HEK293 (cell line): ENCODE results near the gene RGS9BP.

Experiments
- GLIS1 ChIP-seq: fragments of 450-650 bp; formaldehyde crosslinking; IDR thresholded peaks from 2 replicates; pipeline ENCODE4 v1.5.1; 2016; ENCODE audit warnings: missing biosample characterization, missing genetic modification characterization
- HOXD13 ChIP-seq: sonication (generic); formaldehyde crosslinking; IDR thresholded peaks from 2 replicates; pipeline ENCODE4 v1.8.0; 2022; ENCODE audit warnings: missing genetic modification reagents, borderline replicate concordance
- IKZF3 ChIP-seq: fragments of 450-650 bp; IDR thresholded peaks from 2 replicates; pipeline ENCODE4 v1.5.0; 2018; ENCODE audit warnings: missing biosample characterization, mild to moderate bottlenecking, missing genetic modification characterization, moderate library complexity
- KLF9 ChIP-seq: fragments of 450-650 bp; formaldehyde crosslinking; IDR thresholded peaks from 2 replicates; pipeline ENCODE4 v1.5.1; 2016; ENCODE audit warnings: missing biosample characterization, missing genetic modification characterization, low read depth
- MZF1 ChIP-seq: fragments of 450-650 bp; formaldehyde crosslinking; IDR thresholded peaks from 2 replicates; pipeline ENCODE4 v1.5.1; 2017; ENCODE audit warnings: missing biosample characterization, missing genetic modification characterization, borderline replicate concordance
- PRDM1 ChIP-seq: fragments of 450-650 bp; formaldehyde crosslinking; IDR thresholded peaks from 2 replicates; pipeline ENCODE4; 2016; ENCODE audit warnings: missing biosample characterization, missing genetic modification characterization
- RBAK ChIP-seq: fragments of 450-650 bp; formaldehyde crosslinking; IDR thresholded peaks from 2 replicates; pipeline ENCODE4 v1.5.1; 2016; ENCODE audit warnings: missing biosample characterization, missing genetic modification characterization
- SCRT2 ChIP-seq: fragments of 450-650 bp; formaldehyde crosslinking; IDR thresholded peaks from 2 replicates; pipeline ENCODE4 v1.5.1; 2016; ENCODE audit warnings: missing biosample characterization, missing genetic modification characterization
- SP3 ChIP-seq: fragments of 450-650 bp; formaldehyde crosslinking; IDR thresholded peaks from 2 replicates; pipeline ENCODE4 v1.5.1; 2016; ENCODE audit warnings: missing biosample characterization, missing genetic modification characterization
- ZBTB21 ChIP-seq: fragments of 450-650 bp; formaldehyde crosslinking; IDR thresholded peaks from 2 replicates; pipeline ENCODE4 v1.5.1; 2017; ENCODE audit warnings: missing biosample characterization, missing genetic modification characterization
- ZFP3 ChIP-seq: fragments of 450-650 bp; formaldehyde crosslinking; IDR thresholded peaks from 2 replicates; pipeline ENCODE4 v1.5.1; 2016; ENCODE audit warnings: low read depth, missing biosample characterization, missing genetic modification characterization
- ZNF121 ChIP-seq: fragments of 450-650 bp; formaldehyde crosslinking; IDR thresholded peaks from 2 replicates; pipeline ENCODE4 v1.5.1; 2016; ENCODE audit warnings: missing biosample characterization, missing genetic modification characterization
- ZNF169 ChIP-seq: fragments of 450-650 bp; formaldehyde crosslinking; IDR thresholded peaks from 2 replicates; pipeline ENCODE4 v1.5.1; 2016; ENCODE audit warnings: missing biosample characterization, missing genetic modification characterization
- ZNF202 ChIP-seq: fragments of 450-650 bp; formaldehyde crosslinking; IDR thresholded peaks from 2 replicates; pipeline ENCODE4 v1.5.1; 2016; ENCODE audit warnings: missing biosample characterization, missing genetic modification characterization, borderline replicate concordance
- ZNF266 ChIP-seq: fragments of 450-650 bp; formaldehyde crosslinking; IDR thresholded peaks from 2 replicates; pipeline ENCODE4 v1.5.1; 2016; ENCODE audit warnings: missing biosample characterization, missing genetic modification characterization, low read depth
- ZNF350 ChIP-seq: fragments of 450-650 bp; formaldehyde crosslinking; IDR thresholded peaks from 2 replicates; pipeline ENCODE4 v1.5.0; 2017; ENCODE audit warnings: missing biosample characterization, mild to moderate bottlenecking, missing genetic modification characterization
- ZNF366 ChIP-seq: fragments of 450-650 bp; formaldehyde crosslinking; conservative IDR thresholded peaks from 2 replicates; pipeline ENCODE4 v1.5.1; 2016; ENCODE audit warnings: missing biosample characterization, missing genetic modification characterization
- ZNF391 ChIP-seq: fragments of 450-650 bp; formaldehyde crosslinking; IDR thresholded peaks from 2 replicates; pipeline ENCODE4 v1.5.1; 2016; ENCODE audit warnings: low read depth, missing biosample characterization, missing genetic modification characterization, borderline replicate concordance
- ZNF426 ChIP-seq: fragments of 450-650 bp; formaldehyde crosslinking; IDR thresholded peaks from 2 replicates; pipeline ENCODE4 v1.5.1; 2017; ENCODE audit warnings: missing biosample characterization, missing genetic modification characterization, mild to moderate bottlenecking, inconsistent platforms, moderate library complexity
- ZNF571 ChIP-seq: fragments of 450-650 bp; formaldehyde crosslinking; IDR thresholded peaks from 2 replicates; pipeline ENCODE4 v1.5.0; 2017; ENCODE audit warnings: missing biosample characterization, missing genetic modification characterization
- ZNF621 ChIP-seq: fragments of 450-650 bp; formaldehyde crosslinking; IDR thresholded peaks from 2 replicates; pipeline ENCODE4 v1.5.1; 2017; ENCODE audit warnings: missing biosample characterization, missing genetic modification characterization
- ZNF654 ChIP-seq: fragments of 450-650 bp; formaldehyde crosslinking; IDR thresholded peaks from 2 replicates; pipeline ENCODE4 v1.5.1; 2016; ENCODE audit warnings: low read depth, missing biosample characterization, missing genetic modification characterization
- ZNF76 ChIP-seq: fragments of 450-650 bp; formaldehyde crosslinking; IDR thresholded peaks from 2 replicates; pipeline ENCODE4; 2016; ENCODE audit warnings: low read depth, missing biosample characterization, missing genetic modification characterization, borderline replicate concordance
- ZNF785 ChIP-seq: fragments of 450-650 bp; formaldehyde crosslinking; IDR thresholded peaks from 2 replicates; pipeline ENCODE4 v1.5.1; 2016; ENCODE audit warnings: missing biosample characterization, missing genetic modification characterization
- TF ChIP-seq, protein P1 (sequence below): fragments of 450-650 bp; formaldehyde crosslinking; IDR thresholded peaks from 2 replicates; pipeline ENCODE4 v1.5.1; 2016; ENCODE audit warnings: missing biosample characterization, missing genetic modification characterization
- TF ChIP-seq, protein P2 (sequence below): fragments of 450-650 bp; formaldehyde crosslinking; IDR thresholded peaks from 2 replicates; pipeline ENCODE4 v1.5.1; 2016; ENCODE audit warnings: missing biosample characterization, missing genetic modification characterization
- TF ChIP-seq, protein P3 (sequence below): fragments of 450-650 bp; formaldehyde crosslinking; IDR thresholded peaks from 2 replicates; pipeline ENCODE4 v1.5.1; 2016; ENCODE audit warnings: missing biosample characterization, missing genetic modification characterization
- TF ChIP-seq, protein P4 (sequence below): fragments of 450-650 bp; formaldehyde crosslinking; IDR thresholded peaks from 2 replicates; pipeline ENCODE4 v1.5.1; 2016; ENCODE audit warnings: missing biosample characterization, missing genetic modification characterization
- TF ChIP-seq, protein P5 (sequence below): fragments of 450-650 bp; formaldehyde crosslinking; IDR thresholded peaks from 2 replicates; pipeline ENCODE4 v1.5.1; 2016; ENCODE audit warnings: missing biosample characterization, missing genetic modification characterization
- TF ChIP-seq, protein P6 (sequence below): fragments of 450-650 bp; formaldehyde crosslinking; IDR thresholded peaks from 2 replicates; pipeline ENCODE4 v1.5.1; 2016; ENCODE audit warnings: missing biosample characterization, missing genetic modification characterization

The RGS9BP gene

DNA sequence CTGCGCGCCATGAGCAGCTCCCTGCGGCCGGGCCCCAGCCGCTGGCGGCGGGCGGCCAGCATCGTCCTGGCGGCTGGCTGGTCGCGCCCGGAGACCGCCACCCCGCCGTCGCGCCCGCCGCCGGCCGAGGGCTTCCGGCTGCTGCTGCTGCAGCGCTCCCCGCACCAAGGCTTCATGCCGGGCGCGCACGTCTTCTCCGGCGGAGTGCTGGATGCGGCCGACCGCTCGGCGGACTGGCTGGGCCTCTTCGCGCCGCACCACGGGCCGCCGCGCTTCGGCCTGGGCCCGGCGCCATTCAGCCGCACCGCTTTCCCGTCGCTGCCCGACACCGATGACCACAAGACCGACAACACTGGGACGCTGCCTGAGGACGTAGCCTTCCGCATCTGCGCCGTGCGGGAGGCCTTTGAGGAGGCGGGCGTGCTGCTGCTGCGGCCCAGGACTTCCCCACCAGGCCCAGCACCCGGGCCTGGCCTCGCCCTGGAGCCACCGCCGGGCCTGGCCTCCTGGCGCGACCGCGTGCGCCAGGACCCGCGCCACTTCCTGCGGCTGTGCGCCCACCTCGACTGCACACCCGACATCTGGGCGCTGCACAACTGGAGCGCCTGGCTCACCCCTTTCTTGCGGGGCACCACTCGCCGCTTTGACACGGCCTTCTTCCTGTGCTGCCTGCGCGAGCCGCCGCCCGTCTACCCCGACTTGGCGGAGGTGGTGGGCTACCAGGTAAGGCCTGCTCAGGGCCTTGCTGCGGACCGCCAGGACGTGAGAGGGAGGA is 16.5 kb downstream of the RGS9BP start (continued):
- TF ChIP-seq, protein P1, sequence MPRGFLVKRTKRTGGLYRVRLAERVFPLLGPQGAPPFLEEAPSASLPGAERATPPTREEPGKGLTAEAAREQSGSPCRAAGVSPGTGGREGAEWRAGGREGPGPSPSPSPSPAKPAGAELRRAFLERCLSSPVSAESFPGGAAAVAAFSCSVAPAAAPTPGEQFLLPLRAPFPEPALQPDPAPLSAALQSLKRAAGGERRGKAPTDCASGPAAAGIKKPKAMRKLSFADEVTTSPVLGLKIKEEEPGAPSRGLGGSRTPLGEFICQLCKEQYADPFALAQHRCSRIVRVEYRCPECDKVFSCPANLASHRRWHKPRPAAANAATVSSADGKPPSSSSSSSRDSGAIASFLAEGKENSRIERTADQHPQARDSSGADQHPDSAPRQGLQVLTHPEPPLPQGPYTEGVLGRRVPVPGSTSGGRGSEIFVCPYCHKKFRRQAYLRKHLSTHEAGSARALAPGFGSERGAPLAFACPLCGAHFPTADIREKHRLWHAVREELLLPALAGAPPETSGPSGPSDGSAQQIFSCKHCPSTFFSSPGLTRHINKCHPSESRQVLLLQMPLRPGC, result 0 out of 2 replicates have a peak, but pooled peaks have one; percentile 34
- TF ChIP-seq ZNF571 (tag by site-specific recombination) (no peak), SCRT2 (tag by site-specific recombination) (no peak), ZNF169 (tag by site-specific recombination) (peak; percentile 74; the same call in 1 of the 2 replicates), ZNF426 (tag by site-specific recombination) (no peak), ZNF391 (peak; percentile 70), KLF9 (tag by site-specific recombination) (no peak), ZFP3 (tag by site-specific recombination) (no peak), GLIS1 (peak; percentile 60), PRDM1 (tag by site-specific recombination) (no peak), ZNF266 (no peak), MZF1 (tag by site-specific recombination) (no peak; the same call in 1 of the 2 replicates), SP3 (no peak), ZNF350 (tag by site-specific recombination) (no peak), HOXD13 (no peak), RBAK (tag by site-specific recombination) (no peak), ZNF76 (tag by site-specific recombination) (peak; percentile 76), ZNF654 (no peak), ZNF621 (tag by site-specific recombination) (no peak), ZNF121 (peak; percentile 85), IKZF3 (tag by site-specific recombination) (no peak), ZNF202 (no peak), ZBTB21 (tag by site-specific recombination) (no peak), ZNF785 (tag by site-specific recombination) (peak; percentile 92), ZNF366 (tag by site-specific recombination) (no peak)
- TF ChIP-seq, protein P2, sequence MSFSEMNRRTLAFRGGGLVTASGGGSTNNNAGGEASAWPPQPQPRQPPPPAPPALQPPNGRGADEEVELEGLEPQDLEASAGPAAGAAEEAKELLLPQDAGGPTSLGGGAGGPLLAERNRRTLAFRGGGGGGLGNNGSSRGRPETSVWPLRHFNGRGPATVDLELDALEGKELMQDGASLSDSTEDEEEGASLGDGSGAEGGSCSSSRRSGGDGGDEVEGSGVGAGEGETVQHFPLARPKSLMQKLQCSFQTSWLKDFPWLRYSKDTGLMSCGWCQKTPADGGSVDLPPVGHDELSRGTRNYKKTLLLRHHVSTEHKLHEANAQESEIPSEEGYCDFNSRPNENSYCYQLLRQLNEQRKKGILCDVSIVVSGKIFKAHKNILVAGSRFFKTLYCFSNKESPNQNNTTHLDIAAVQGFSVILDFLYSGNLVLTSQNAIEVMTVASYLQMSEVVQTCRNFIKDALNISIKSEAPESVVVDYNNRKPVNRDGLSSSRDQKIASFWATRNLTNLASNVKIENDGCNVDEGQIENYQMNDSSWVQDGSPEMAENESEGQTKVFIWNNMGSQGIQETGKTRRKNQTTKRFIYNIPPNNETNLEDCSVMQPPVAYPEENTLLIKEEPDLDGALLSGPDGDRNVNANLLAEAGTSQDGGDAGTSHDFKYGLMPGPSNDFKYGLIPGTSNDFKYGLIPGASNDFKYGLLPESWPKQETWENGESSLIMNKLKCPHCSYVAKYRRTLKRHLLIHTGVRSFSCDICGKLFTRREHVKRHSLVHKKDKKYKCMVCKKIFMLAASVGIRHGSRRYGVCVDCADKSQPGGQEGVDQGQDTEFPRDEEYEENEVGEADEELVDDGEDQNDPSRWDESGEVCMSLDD (tag by site-specific recombination), result no peak
- TF ChIP-seq, protein P3, sequence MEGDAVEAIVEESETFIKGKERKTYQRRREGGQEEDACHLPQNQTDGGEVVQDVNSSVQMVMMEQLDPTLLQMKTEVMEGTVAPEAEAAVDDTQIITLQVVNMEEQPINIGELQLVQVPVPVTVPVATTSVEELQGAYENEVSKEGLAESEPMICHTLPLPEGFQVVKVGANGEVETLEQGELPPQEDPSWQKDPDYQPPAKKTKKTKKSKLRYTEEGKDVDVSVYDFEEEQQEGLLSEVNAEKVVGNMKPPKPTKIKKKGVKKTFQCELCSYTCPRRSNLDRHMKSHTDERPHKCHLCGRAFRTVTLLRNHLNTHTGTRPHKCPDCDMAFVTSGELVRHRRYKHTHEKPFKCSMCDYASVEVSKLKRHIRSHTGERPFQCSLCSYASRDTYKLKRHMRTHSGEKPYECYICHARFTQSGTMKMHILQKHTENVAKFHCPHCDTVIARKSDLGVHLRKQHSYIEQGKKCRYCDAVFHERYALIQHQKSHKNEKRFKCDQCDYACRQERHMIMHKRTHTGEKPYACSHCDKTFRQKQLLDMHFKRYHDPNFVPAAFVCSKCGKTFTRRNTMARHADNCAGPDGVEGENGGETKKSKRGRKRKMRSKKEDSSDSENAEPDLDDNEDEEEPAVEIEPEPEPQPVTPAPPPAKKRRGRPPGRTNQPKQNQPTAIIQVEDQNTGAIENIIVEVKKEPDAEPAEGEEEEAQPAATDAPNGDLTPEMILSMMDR (tag by site-specific recombination), result peak; percentile 34; the same call in 1 of the 2 replicates
- TF ChIP-seq, protein P4, sequence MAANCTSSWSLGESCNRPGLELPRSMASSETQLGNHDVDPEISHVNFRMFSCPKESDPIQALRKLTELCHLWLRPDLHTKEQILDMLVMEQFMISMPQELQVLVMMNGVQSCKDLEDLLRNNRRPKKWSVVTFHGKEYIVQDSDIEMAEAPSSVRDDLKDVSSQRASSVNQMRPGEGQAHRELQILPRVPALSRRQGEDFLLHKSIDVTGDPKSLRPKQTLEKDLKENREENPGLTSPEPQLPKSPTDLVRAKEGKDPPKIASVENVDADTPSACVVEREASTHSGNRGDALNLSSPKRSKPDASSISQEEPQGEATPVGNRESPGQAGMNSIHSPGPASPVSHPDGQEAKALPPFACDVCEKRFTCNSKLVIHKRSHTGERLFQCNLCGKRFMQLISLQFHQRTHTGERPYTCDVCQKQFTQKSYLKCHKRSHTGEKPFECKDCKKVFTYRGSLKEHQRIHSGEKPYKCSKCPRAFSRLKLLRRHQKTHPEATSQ, result peak; percentile 92
- TF ChIP-seq, protein P5, sequence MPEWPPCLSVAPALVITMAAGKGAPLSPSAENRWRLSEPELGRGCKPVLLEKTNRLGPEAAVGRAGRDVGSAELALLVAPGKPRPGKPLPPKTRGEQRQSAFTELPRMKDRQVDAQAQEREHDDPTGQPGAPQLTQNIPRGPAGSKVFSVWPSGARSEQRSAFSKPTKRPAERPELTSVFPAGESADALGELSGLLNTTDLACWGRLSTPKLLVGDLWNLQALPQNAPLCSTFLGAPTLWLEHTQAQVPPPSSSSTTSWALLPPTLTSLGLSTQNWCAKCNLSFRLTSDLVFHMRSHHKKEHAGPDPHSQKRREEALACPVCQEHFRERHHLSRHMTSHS (tag by site-specific recombination), result peak; percentile 48; the same call in 1 of the 2 replicates
- TF ChIP-seq, protein P6, sequence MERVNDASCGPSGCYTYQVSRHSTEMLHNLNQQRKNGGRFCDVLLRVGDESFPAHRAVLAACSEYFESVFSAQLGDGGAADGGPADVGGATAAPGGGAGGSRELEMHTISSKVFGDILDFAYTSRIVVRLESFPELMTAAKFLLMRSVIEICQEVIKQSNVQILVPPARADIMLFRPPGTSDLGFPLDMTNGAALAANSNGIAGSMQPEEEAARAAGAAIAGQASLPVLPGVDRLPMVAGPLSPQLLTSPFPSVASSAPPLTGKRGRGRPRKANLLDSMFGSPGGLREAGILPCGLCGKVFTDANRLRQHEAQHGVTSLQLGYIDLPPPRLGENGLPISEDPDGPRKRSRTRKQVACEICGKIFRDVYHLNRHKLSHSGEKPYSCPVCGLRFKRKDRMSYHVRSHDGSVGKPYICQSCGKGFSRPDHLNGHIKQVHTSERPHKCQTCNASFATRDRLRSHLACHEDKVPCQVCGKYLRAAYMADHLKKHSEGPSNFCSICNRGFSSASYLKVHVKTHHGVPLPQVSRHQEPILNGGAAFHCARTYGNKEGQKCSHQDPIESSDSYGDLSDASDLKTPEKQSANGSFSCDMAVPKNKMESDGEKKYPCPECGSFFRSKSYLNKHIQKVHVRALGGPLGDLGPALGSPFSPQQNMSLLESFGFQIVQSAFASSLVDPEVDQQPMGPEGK, result peak; percentile 76
